Suprapubic skin (tissue), 3 donors: ENCODE data around the gene ACVR1B.

ENCODE experiments used
- CTCF ChIP-seq, 2 donors: fragments of 200-600 bp in 1 of 2; fragments of 450-650 bp in 1 of 2; sonication (generic) in 1 of 2; IDR thresholded peaks; one replicate each; pipeline ENCODE4 v1.5.1; 2016 to 2019; ENCODE audit warnings: antibody characterized with exemption in 2 of 2, mild to moderate bottlenecking in 1 of 2, moderate library complexity in 1 of 2
- POLR2AphosphoS5 ChIP-seq, 3 donors: sonication (generic); formaldehyde crosslinking; IDR thresholded peaks; one replicate each; pipeline ENCODE4 v1.6.1; 2017; ENCODE audit warnings: antibody characterized with exemption in 3 of 3

- TF ChIP-seq POLR2AphosphoS5 (IDR thresholded peaks at IDR 0.05) (no peak), CTCF (IDR thresholded peaks at IDR 0.05) (no peak)
Measured at GRCh38 chr12:51980809-51981127, 29.3 kb downstream of the ACVR1B start.
